Measurements from ENCODE around the gene CCM2. TPM values are rescaled to one million over a fixed set of nuclear protein-coding genes. Genes with fewer than 3 reads are reported as not detected.
A peak's percentile ranks its signal among the peaks of the same experiment; 100 is the strongest.

Gene CCM2
- 71.6 TPM for polyA plus RNA-seq (2012; ENCODE audit: insufficient read length, low read depth)

GRCh38 chr7:45000093-45001032 lies at the start of gene CCM2:
TSS of gene CCM2 (plus strand) at chr7:45000201. CDS start at chr7:45000334, 133 bp downstream.
- TF ChIP-seq REST (IDR thresholded peaks at IDR 0.05; ENCODE audit: insufficient read depth in 1 of 2, low read depth in 2 of 2, low read length in 2 of 2) (peak in 1 of 2 experiments; percentile 23; a peak in 1 of 4 replicates), POLR2AphosphoS5 (IDR thresholded peaks at IDR 0.05; ENCODE audit: low read depth, low read length) (no peak; the same call in 1 of the 2 replicates), SIN3A (IDR thresholded peaks at IDR 0.05; ENCODE audit: borderline replicate concordance, insufficient read depth, low read length) (no peak; the same call in 1 of the 2 replicates), FOXP2 (optimal IDR thresholded peaks at IDR 0.05; ENCODE audit: borderline replicate concordance, extremely low read depth, extremely low read length, insufficient read depth) (no peak), TAF1 (IDR thresholded peaks at IDR 0.05; ENCODE audit: borderline replicate concordance, insufficient read depth, low read length) (0 out of 2 replicates have a peak, but pooled peaks have one; percentile 43)

- TF ChIP-seq SIN3A (IDR thresholded peaks at IDR 0.05; ENCODE audit: borderline replicate concordance, insufficient read depth, low read length) (no peak), POLR2AphosphoS5 (IDR thresholded peaks at IDR 0.05; ENCODE audit: low read depth, low read length) (no peak), TAF1 (IDR thresholded peaks at IDR 0.05; ENCODE audit: borderline replicate concordance, insufficient read depth, low read length) (no peak)
These were observed 46.8 kb upstream of the CCM2 start for GRCh38 chr7:44953156-44953555.

- TF ChIP-seq FOXP2 (optimal IDR thresholded peaks at IDR 0.05; ENCODE audit: borderline replicate concordance, extremely low read depth, extremely low read length, insufficient read depth) (no peak), REST (IDR thresholded peaks at IDR 0.05; ENCODE audit: insufficient read depth in 1 of 2, low read depth in 2 of 2, low read length in 2 of 2) (no peak), TAF1 (IDR thresholded peaks at IDR 0.05; ENCODE audit: borderline replicate concordance, insufficient read depth, low read length) (no peak), POLR2AphosphoS5 (IDR thresholded peaks at IDR 0.05; ENCODE audit: low read depth, low read length) (no peak), SIN3A (IDR thresholded peaks at IDR 0.05; ENCODE audit: borderline replicate concordance, insufficient read depth, low read length) (no peak)
These were observed 44.3 kb upstream of the CCM2 start for GRCh38 chr7:44955733-44956132.

GRCh38 chr7:44956157-44956766 lies 43.7 kb upstream of the CCM2 start:
- no peak for TF ChIP-seq REST (IDR thresholded peaks at IDR 0.05; ENCODE audit: insufficient read depth in 1 of 2, low read depth in 2 of 2, low read length in 2 of 2)
- TF ChIP-seq POLR2AphosphoS5 (IDR thresholded peaks at IDR 0.05; ENCODE audit: low read depth, low read length): no peak
- TF ChIP-seq FOXP2 (optimal IDR thresholded peaks at IDR 0.05; ENCODE audit: borderline replicate concordance, extremely low read depth, extremely low read length, insufficient read depth): no peak
- TF ChIP-seq TAF1 (IDR thresholded peaks at IDR 0.05; ENCODE audit: borderline replicate concordance, insufficient read depth, low read length): no peak
- no peak for TF ChIP-seq SIN3A (IDR thresholded peaks at IDR 0.05; ENCODE audit: borderline replicate concordance, insufficient read depth, low read length)

GRCh38 chr7:44958645-44959344 lies 41.2 kb upstream of the CCM2 start:
- TF ChIP-seq POLR2AphosphoS5 (IDR thresholded peaks at IDR 0.05; ENCODE audit: low read depth, low read length): no peak
- no peak for TF ChIP-seq REST (IDR thresholded peaks at IDR 0.05; ENCODE audit: insufficient read depth in 1 of 2, low read depth in 2 of 2, low read length in 2 of 2)
- TF ChIP-seq FOXP2 (optimal IDR thresholded peaks at IDR 0.05; ENCODE audit: borderline replicate concordance, extremely low read depth, extremely low read length, insufficient read depth): no peak
- no peak for TF ChIP-seq TAF1 (IDR thresholded peaks at IDR 0.05; ENCODE audit: borderline replicate concordance, insufficient read depth, low read length)
- no peak for TF ChIP-seq SIN3A (IDR thresholded peaks at IDR 0.05; ENCODE audit: borderline replicate concordance, insufficient read depth, low read length)

Measured in PFSK-1 (cell line).